Measurements from ENCODE around the gene WDR64. TPM values are rescaled to one million over a fixed set of nuclear protein-coding genes. Genes with fewer than 3 reads are reported as not detected.

The WDR64 gene
- total RNA-seq, 6 experiments from 2014 or later = 0.17 to 0.27 TPM; not detected in 4

DNA sequence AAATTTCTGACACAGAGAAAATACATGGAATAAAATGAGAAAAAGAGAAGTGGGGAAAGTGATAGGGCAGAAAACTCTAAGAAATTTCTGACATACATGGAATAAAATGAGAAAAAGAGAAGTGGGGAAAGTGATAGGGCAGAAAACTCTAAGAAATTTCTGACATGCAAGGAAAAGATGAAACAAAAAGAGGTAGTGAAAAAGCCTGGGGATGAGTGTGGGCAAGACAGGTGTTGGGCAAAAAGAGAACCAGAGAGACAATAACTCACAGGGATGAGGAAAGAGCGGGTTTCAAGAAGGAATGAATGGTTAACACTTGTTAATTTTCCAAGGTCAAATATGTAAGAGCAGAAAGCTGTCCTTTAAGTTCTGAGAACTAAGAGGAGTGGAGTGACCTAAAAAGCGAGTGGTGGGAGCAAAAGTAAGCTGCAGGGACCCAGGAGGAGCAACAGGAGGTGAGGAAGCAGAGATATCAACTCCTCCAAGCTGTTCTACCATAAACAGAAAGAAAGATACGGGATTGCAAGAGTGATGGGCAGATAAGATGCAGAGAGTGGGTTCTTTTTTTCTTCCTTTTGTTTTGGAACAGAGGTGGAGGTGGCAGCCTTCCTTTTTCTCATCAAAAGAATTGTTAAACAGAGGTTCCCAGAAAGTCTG is 166.0 kb downstream of the WDR64 start:
- no peak for ATAC-seq
- TF ChIP-seq POLR2A (IDR thresholded peaks at IDR 0.05) = no peak
- TF ChIP-seq, protein P1, sequence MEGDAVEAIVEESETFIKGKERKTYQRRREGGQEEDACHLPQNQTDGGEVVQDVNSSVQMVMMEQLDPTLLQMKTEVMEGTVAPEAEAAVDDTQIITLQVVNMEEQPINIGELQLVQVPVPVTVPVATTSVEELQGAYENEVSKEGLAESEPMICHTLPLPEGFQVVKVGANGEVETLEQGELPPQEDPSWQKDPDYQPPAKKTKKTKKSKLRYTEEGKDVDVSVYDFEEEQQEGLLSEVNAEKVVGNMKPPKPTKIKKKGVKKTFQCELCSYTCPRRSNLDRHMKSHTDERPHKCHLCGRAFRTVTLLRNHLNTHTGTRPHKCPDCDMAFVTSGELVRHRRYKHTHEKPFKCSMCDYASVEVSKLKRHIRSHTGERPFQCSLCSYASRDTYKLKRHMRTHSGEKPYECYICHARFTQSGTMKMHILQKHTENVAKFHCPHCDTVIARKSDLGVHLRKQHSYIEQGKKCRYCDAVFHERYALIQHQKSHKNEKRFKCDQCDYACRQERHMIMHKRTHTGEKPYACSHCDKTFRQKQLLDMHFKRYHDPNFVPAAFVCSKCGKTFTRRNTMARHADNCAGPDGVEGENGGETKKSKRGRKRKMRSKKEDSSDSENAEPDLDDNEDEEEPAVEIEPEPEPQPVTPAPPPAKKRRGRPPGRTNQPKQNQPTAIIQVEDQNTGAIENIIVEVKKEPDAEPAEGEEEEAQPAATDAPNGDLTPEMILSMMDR (IDR thresholded peaks at IDR 0.05) = no peak
- WGBS (ENCODE audit: insufficient coverage, low coverage, low lambda C conversion rate, missing lambda C conversion rate) = 37% methylated on average over 3 of the region's 3 CpGs

DNA sequence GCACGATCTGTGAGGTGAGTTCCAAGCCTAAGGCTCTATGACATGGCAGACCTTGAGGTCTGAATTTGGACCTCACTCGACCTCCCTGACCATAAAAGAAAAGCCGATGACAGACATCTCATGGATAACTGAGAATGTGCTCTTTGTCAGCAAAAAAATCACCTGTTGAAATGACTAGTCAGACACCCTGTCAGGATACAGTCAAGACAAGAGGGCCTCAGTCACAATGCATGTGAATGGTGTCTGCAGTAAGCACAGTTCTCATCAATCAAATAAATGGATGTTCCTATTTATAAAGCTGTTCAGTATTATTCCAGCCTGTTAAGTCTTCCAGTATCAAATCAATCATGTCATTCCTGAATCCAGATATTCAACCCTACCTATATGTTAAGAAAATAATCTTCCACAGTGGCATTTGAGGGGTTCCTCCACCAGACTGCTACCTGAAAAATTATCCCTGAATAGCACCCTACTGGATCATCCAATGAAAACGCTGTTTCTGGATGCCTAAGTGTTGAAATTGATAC is 167.3 kb downstream of the WDR64 start:
- intact Hi-C loops (cut with DNase I) = no loop called here
- no peaks in the 10 kb centered on the region for H3K36me3 ChIP-seq
- H3K4me3 ChIP-seq = no peak overlapping the region
- no peaks in the 10 kb centered on the region for H3K9me3 ChIP-seq
- DNase-seq (no peak), ATAC-seq (no peak)
- no peak for TF ChIP-seq POLR2A (IDR thresholded peaks at IDR 0.05)
- TF ChIP-seq, protein P1 (IDR thresholded peaks at IDR 0.05) = no peak
- H3K27ac ChIP-seq = no peak overlapping the region
- no peaks in the 10 kb centered on the region for H3K27me3 ChIP-seq
- WGBS (ENCODE audit: insufficient coverage, low coverage, low lambda C conversion rate, missing lambda C conversion rate) = 79% methylated on average over 4 of the region's 4 CpGs
- H3K4me1 ChIP-seq = no peaks in the 10 kb centered on the region

More for the DNA sequence above, 166.0 kb downstream of the WDR64 start:
- Histone ChIP-seq H3K4me3 (no peak overlapping the region), H3K36me3 (no peaks in the 10 kb centered on the region), H3K27ac (no peak overlapping the region), H3K9me3 (no peaks in the 10 kb centered on the region), H3K4me1 (no peaks in the 10 kb centered on the region), H3K27me3 (no peaks in the 10 kb centered on the region)
- DNase-seq = no peak
- intact Hi-C loops (cut with DNase I) = no loop called here

DNA sequence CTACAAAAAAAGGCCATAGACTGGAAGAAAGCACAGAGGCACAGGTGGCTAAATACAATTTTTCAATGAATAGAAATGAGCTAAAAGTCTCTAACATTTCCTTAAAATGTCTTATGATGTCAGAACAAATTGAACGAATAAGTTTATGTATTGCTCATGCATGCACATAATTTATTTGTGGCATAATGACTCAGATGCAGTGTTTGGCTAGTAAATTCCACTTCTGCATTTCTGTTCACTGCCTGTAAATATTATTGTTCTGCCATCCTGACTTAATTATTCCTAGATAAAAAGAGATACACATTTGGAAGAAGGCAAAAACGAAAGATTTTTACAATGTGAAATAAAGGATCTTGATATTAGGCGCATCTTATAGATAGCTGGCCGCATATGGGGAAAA is 169.3 kb downstream of the WDR64 start:
- Histone ChIP-seq H3K36me3 (no peaks in the 10 kb centered on the region), H3K27me3 (no peaks in the 10 kb centered on the region), H3K4me1 (peaks cover 0 to 7% (median 0%) of the 10 kb centered on the region in 4 donors), H3K9me3 (no peaks in the 10 kb centered on the region), H3K4me3 (no peak overlapping the region), H3K27ac (no peak overlapping the region)
- ATAC-seq (no peak), DNase-seq (no peak)
- no peak for TF ChIP-seq POLR2A (IDR thresholded peaks at IDR 0.05)
- TF ChIP-seq, protein P1 (IDR thresholded peaks at IDR 0.05) = no peak
- intact Hi-C loops (cut with DNase I) = no loop called here
- 72% methylated on average over 4 of the region's 4 CpGs for WGBS (ENCODE audit: insufficient coverage, low coverage, low lambda C conversion rate, missing lambda C conversion rate)

DNA sequence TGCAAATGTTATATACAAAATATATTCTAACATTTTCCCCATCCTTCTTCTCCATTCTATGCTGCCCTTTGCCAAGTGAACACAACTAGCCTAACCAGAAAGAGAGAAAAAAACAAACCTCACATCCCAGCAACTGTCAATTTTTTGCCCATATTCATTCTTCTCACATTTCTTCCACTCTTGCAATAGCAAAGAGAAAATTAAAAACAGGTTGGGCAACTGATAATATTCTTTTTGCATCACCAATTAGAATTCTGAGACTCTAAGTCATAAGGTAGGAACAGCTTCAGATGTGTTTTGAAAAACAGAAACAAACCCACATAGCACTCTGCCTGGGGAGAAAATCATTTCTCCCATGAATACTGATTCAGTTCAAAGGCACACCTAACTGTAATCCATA is 170.8 kb downstream of the WDR64 start:
- TF ChIP-seq POLR2A (IDR thresholded peaks at IDR 0.05) = no peak
- TF ChIP-seq, protein P1 (IDR thresholded peaks at IDR 0.05) = no peak
- DNase-seq = no peak
- Histone ChIP-seq H3K27ac (no peak overlapping the region), H3K36me3 (no peaks in the 10 kb centered on the region), H3K4me3 (no peak overlapping the region), H3K27me3 (no peaks in the 10 kb centered on the region), H3K4me1 (peaks cover 0 to 7% (median 0%) of the 10 kb centered on the region in 4 donors), H3K9me3 (no peaks in the 10 kb centered on the region)
- intact Hi-C loops (cut with DNase I) = no loop called here
- ATAC-seq = no peak
